MCF 10A (cell line): ENCODE measurements around the gene SLC9A3. TPM values are rescaled to one million over a fixed set of nuclear protein-coding genes. Genes with fewer than 3 reads are reported as not detected.

ENCODE experiments used
- BruUV-seq: library from RNA; stranded (reverse); fragments of 400-500 nt; replicated peaks from 2 replicates; lab custom pipeline; 2021; lab: Mats Ljungman, UMichigan
- CTCF ChIA-PET: fragments of 300-600 bp; sonication (Branson Sonifier 250); formaldehyde crosslinking; extraction: SDS; loops from one replicate; lab custom pipeline; 2021; ENCODE audit warnings: antibody characterized with exemption, inconsistent platforms; lab: Yijun Ruan, JAX
- POLR2A ChIA-PET: fragments of 300-600, 350-650 bp; sonication (Branson Sonifier 250); formaldehyde crosslinking; extraction: SDS; loops from one replicate; lab custom pipeline; 2020; ENCODE audit warnings: antibody characterized with exemption, inconsistent platforms; lab: Yijun Ruan, JAX
- DNase-seq: peaks from one replicate; pipeline ENCODE4 v3.0.0-alpha.2; 2018; ENCODE audit not compliant: unreplicated experiment
- H3K27ac Mint-ChIP-seq: one replicate; pipeline ENCODE4 v1.8.0; 2022; ENCODE audit warnings: mild to moderate bottlenecking, low read depth, mixed read lengths; ENCODE audit not compliant: unreplicated experiment
- H3K27me3 Mint-ChIP-seq: one replicate; pipeline ENCODE4 v1.8.0; 2022; ENCODE audit warnings: mixed read lengths; ENCODE audit not compliant: insufficient read depth, unreplicated experiment
- H3K36me3 Mint-ChIP-seq: one replicate; pipeline ENCODE4 v1.8.0; 2022; ENCODE audit warnings: mild to moderate bottlenecking, moderate library complexity, mixed read lengths; ENCODE audit not compliant: insufficient read depth, unreplicated experiment
- H3K4me1 Mint-ChIP-seq: one replicate; pipeline ENCODE4 v1.8.0; 2022; ENCODE audit warnings: mixed read lengths; ENCODE audit not compliant: insufficient read depth, unreplicated experiment
- H3K4me3 Mint-ChIP-seq: one replicate; pipeline ENCODE4 v1.8.0; 2022; ENCODE audit warnings: mild to moderate bottlenecking, moderate library complexity, mixed read lengths; ENCODE audit not compliant: unreplicated experiment
- H3K9me3 Mint-ChIP-seq: one replicate; pipeline ENCODE4 v1.8.0; 2022; ENCODE audit warnings: mixed read lengths; ENCODE audit not compliant: unreplicated experiment
- CTCF ChIP-seq: fragments of 200-600 bp; IDR thresholded peaks from one replicate; pipeline ENCODE4 v1.8.0; 2022; ENCODE audit warnings: antibody characterized with exemption, mild to moderate bottlenecking; ENCODE audit not compliant: unreplicated experiment
- intact Hi-C: fragments of 100-400 bp; cut with micrococcal nuclease; formaldehyde crosslinking; loops from 2 replicates; pipeline ENCODE4 v1.14.1; 2022
- total RNA-seq: library from RNA; stranded (reverse); gene quantifications from 2 replicates; pipeline ENCODE4 v1.2.3, GENCODE V29; 2022

The SLC9A3 gene
- total RNA-seq, 1 experiment from 2014 or later = 1.0 TPM

- TF ChIP-seq CTCF = no peak
- no peak for DNase-seq
- peaks cover 21% of the 10 kb centered on the region for H3K4me1 Mint-ChIP-seq
- no peak overlapping the region for H3K27ac Mint-ChIP-seq
- BruUV-seq = no TSS peak
- H3K36me3 Mint-ChIP-seq = no peaks in the 10 kb centered on the region
- peaks cover 47% of the 10 kb centered on the region for H3K27me3 Mint-ChIP-seq
- ChIA-PET POLR2A (interaction anchor here (1.0 to 2.6 kb wide), 2 partner anchors 41 to 98 kb away, joined by 3 to 16 read pairs; no protein-coding TSS in a partner anchor), CTCF (interaction anchor here (0.9 to 1.0 kb wide), 2 partner anchors 21 to 98 kb away, joined by 3 to 4 read pairs; no protein-coding TSS in a partner anchor)
- intact Hi-C loops = no loop called here
- no peak overlapping the region for H3K4me3 Mint-ChIP-seq
- peaks cover 14% of the 10 kb centered on the region for H3K9me3 Mint-ChIP-seq
These were observed 9.6 kb downstream of the SLC9A3 start for GRCh38 chr5:514673-515072.

- peaks cover 53% of the 10 kb centered on the region for H3K27me3 Mint-ChIP-seq
These were observed 10.2 kb downstream of the SLC9A3 start for GRCh38 chr5:514101-514485.

GRCh38 chr5:513216-514100 lies 10.8 kb downstream of the SLC9A3 start:
- H3K27me3 Mint-ChIP-seq = peaks cover 59% of the 10 kb centered on the region
- no TSS peak for BruUV-seq

More at GRCh38 chr5:514101-514485, 10.2 kb downstream of the SLC9A3 start:
- H3K9me3 Mint-ChIP-seq = peaks cover 14% of the 10 kb centered on the region
- TF ChIP-seq CTCF = no peak
- no TSS peak for BruUV-seq
- H3K4me3 Mint-ChIP-seq = no peak overlapping the region
- no peaks in the 10 kb centered on the region for H3K36me3 Mint-ChIP-seq
- H3K4me1 Mint-ChIP-seq = peaks cover 21% of the 10 kb centered on the region
- intact Hi-C loops = no loop called here
- no peak for DNase-seq
- ChIA-PET POLR2A (no interaction called here), CTCF (no interaction called here)
- no peak overlapping the region for H3K27ac Mint-ChIP-seq

More at GRCh38 chr5:513216-514100, 10.8 kb downstream of the SLC9A3 start:
- Mint-ChIP-seq H3K4me1 (peaks cover 21% of the 10 kb centered on the region), H3K4me3 (no peak overlapping the region), H3K9me3 (peaks cover 14% of the 10 kb centered on the region), H3K27ac (no peak overlapping the region), H3K36me3 (no peaks in the 10 kb centered on the region)
- intact Hi-C loops = no loop called here
- ChIA-PET POLR2A (no interaction called here), CTCF (no interaction called here)
- TF ChIP-seq CTCF = no peak
- DNase-seq = no peak
